ENCODE measurements around the gene FGF2.

DNA sequence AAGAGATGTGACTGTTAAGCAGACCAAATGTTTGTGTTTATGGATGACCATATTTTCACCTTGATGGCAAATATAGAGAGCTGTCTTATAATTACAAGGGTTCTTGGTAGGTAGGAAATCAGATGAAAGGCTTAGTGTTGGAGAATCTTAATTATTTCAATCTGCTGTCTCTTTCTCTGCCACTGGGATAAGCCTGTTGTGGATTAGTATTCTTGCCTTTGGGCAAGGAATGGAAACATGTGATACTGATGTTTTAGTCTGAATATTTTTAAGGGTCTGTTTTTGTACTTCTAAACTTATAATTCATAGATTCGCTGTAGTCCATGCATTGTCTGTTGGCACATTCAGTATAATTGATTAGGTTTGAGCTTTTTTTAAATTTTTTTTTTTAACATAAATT lies 119.5 kb downstream of the FGF2 start:
- TF ChIP-seq, protein P1, sequence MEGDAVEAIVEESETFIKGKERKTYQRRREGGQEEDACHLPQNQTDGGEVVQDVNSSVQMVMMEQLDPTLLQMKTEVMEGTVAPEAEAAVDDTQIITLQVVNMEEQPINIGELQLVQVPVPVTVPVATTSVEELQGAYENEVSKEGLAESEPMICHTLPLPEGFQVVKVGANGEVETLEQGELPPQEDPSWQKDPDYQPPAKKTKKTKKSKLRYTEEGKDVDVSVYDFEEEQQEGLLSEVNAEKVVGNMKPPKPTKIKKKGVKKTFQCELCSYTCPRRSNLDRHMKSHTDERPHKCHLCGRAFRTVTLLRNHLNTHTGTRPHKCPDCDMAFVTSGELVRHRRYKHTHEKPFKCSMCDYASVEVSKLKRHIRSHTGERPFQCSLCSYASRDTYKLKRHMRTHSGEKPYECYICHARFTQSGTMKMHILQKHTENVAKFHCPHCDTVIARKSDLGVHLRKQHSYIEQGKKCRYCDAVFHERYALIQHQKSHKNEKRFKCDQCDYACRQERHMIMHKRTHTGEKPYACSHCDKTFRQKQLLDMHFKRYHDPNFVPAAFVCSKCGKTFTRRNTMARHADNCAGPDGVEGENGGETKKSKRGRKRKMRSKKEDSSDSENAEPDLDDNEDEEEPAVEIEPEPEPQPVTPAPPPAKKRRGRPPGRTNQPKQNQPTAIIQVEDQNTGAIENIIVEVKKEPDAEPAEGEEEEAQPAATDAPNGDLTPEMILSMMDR (conservative IDR thresholded peaks at IDR 0.05) = no peak
- no peak for TF ChIP-seq EZH2 (IDR thresholded peaks at IDR 0.05; ENCODE audit: low read depth)

Data from PC-9 (cell line).